WTC11 (cell line): ENCODE data around the gene DCX. TPM values are rescaled to one million over a fixed set of nuclear protein-coding genes. Genes with fewer than 3 reads are reported as not detected.

Experiments used
- ATAC-seq: fragments of 200-7000 bp; cut with Tn5 transposase; 2 replicates; pipeline ENCODE4 v1.10.0; 2021; ENCODE audit warnings: mild to moderate bottlenecking, moderate library complexity
- CTCF ChIA-PET: fragments of 300-600 bp; sonication (Branson Sonifier 250); formaldehyde crosslinking; loops from one replicate; lab custom pipeline; 2021; ENCODE audit warnings: antibody characterized with exemption; lab: Charles Lee
- POLR2A ChIA-PET: fragments of 350-600 bp; sonication (Branson Sonifier 250); formaldehyde crosslinking; loops from one replicate; lab custom pipeline; 2021; ENCODE audit warnings: antibody characterized with exemption; lab: Charles Lee
- DNase-seq: peaks from one replicate; pipeline ENCODE4 v3.0.0; 2021; ENCODE audit warnings: low spot score
- H3K27ac Mint-ChIP-seq: 2 replicates; pipeline ENCODE4 v1.8.0; 2021; ENCODE audit warnings: mixed read lengths
- H3K27me3 Mint-ChIP-seq: 2 replicates; pipeline ENCODE4 v1.8.0; 2021; ENCODE audit warnings: low read depth, mild to moderate bottlenecking, moderate library complexity, mixed read lengths
- H3K36me3 Mint-ChIP-seq: 2 replicates; pipeline ENCODE4 v1.8.0; 2021; ENCODE audit warnings: mixed read lengths
- H3K4me1 Mint-ChIP-seq: 2 replicates; pipeline ENCODE4 v1.8.0; 2022; ENCODE audit warnings: mixed read lengths
- H3K4me3 Mint-ChIP-seq: 2 replicates; pipeline ENCODE4 v1.8.0; 2021; ENCODE audit warnings: mild to moderate bottlenecking, moderate library complexity, mixed read lengths
- H3K9me3 Mint-ChIP-seq: 2 replicates; pipeline ENCODE4 v1.8.0; 2021; ENCODE audit warnings: mixed read lengths
- ATF3 ChIP-seq: sonication (generic); formaldehyde crosslinking; conservative IDR thresholded peaks from 2 replicates; pipeline ENCODE4 v1.8.1; 2022; ENCODE audit warnings: mild to moderate bottlenecking, missing genetic modification reagents
- ATF6 ChIP-seq: sonication (generic); formaldehyde crosslinking; IDR thresholded peaks from 2 replicates; pipeline ENCODE4 v1.8.1; 2023; ENCODE audit warnings: mild to moderate bottlenecking, missing genetic modification reagents
- CDX4 ChIP-seq: fragments of 250-450 bp; sonication (Bioruptor Pico); IDR thresholded peaks from 2 replicates; pipeline ENCODE4 v1.9.0; 2021; ENCODE audit warnings: moderate library complexity, mild to moderate bottlenecking, inconsistent platforms, borderline replicate concordance
- CTCF ChIP-seq: fragments of 200-600 bp; IDR thresholded peaks from 2 replicates; pipeline ENCODE4 v1.8.0; 2022; ENCODE audit warnings: antibody characterized with exemption
- E2F5 ChIP-seq: sonication (generic); formaldehyde crosslinking; IDR thresholded peaks from 2 replicates; pipeline ENCODE4 v1.8.1; 2022; ENCODE audit warnings: mild to moderate bottlenecking, moderate library complexity, missing genetic modification reagents
- ELF4 ChIP-seq: sonication (generic); formaldehyde crosslinking; IDR thresholded peaks from 2 replicates; pipeline ENCODE4 v1.8.1; 2022; ENCODE audit warnings: low read depth, mild to moderate bottlenecking, moderate library complexity, missing genetic modification reagents
- ESRRA ChIP-seq: sonication (generic); formaldehyde crosslinking; IDR thresholded peaks from 2 replicates; pipeline ENCODE4 v1.8.1; 2022; ENCODE audit warnings: mild to moderate bottlenecking, missing genetic modification reagents, borderline replicate concordance
- FOXJ3 ChIP-seq: sonication (generic); formaldehyde crosslinking; IDR thresholded peaks from 2 replicates; pipeline ENCODE4 v1.9.0; 2021; ENCODE audit warnings: missing genetic modification reagents, mild to moderate bottlenecking, borderline replicate concordance
- FOXP4 ChIP-seq: sonication (generic); formaldehyde crosslinking; IDR thresholded peaks from 2 replicates; pipeline ENCODE4 v1.8.0; 2022; ENCODE audit warnings: mild to moderate bottlenecking, missing genetic modification reagents
- GTF2I ChIP-seq: fragments of 250-450 bp; sonication (Bioruptor Pico); conservative IDR thresholded peaks from 2 replicates; pipeline ENCODE4 v1.4.0; 2021; ENCODE audit warnings: mild to moderate bottlenecking
- IRF1 ChIP-seq: sonication (generic); formaldehyde crosslinking; IDR thresholded peaks from 2 replicates; pipeline ENCODE4 v1.8.0; 2023; ENCODE audit warnings: missing genetic modification reagents
- IRF2 ChIP-seq: sonication (generic); formaldehyde crosslinking; IDR thresholded peaks from 2 replicates; pipeline ENCODE4 v1.8.0; 2022; ENCODE audit warnings: low read depth, missing genetic modification reagents, borderline replicate concordance
- JAZF1 ChIP-seq: fragments of 250-450 bp; sonication (Bioruptor Pico); IDR thresholded peaks from 2 replicates; pipeline ENCODE4 v1.9.0; 2021; ENCODE audit warnings: moderate library complexity, mild to moderate bottlenecking, inconsistent platforms
- NR3C1 ChIP-seq: sonication (generic); formaldehyde crosslinking; conservative IDR thresholded peaks from 2 replicates; pipeline ENCODE4 v1.8.1; 2023; ENCODE audit warnings: low read depth, mild to moderate bottlenecking, missing genetic modification reagents
- PREB ChIP-seq: sonication (generic); formaldehyde crosslinking; IDR thresholded peaks from 2 replicates; pipeline ENCODE4 v1.8.1; 2022; ENCODE audit warnings: mild to moderate bottlenecking, missing genetic modification reagents, moderate library complexity, borderline replicate concordance
- RELA ChIP-seq: sonication (generic); formaldehyde crosslinking; IDR thresholded peaks from 2 replicates; pipeline ENCODE4 v1.8.1; 2022; ENCODE audit warnings: missing genetic modification reagents, mild to moderate bottlenecking, borderline replicate concordance
- RORB ChIP-seq: fragments of 250-450 bp; sonication (Bioruptor Pico); IDR thresholded peaks from 2 replicates; pipeline ENCODE4 v1.9.0; 2021; ENCODE audit warnings: mild to moderate bottlenecking
- SMAD3 ChIP-seq: sonication (generic); formaldehyde crosslinking; IDR thresholded peaks from 2 replicates; pipeline ENCODE4 v1.8.0; 2022; ENCODE audit warnings: missing genetic modification reagents, mild to moderate bottlenecking, borderline replicate concordance
- SMAD4 ChIP-seq: sonication (generic); formaldehyde crosslinking; IDR thresholded peaks from 2 replicates; pipeline ENCODE4 v1.8.0; 2022; ENCODE audit warnings: mild to moderate bottlenecking, missing genetic modification reagents
- SP1 ChIP-seq: sonication (generic); formaldehyde crosslinking; conservative IDR thresholded peaks from 2 replicates; pipeline ENCODE4 v1.8.1; 2022; ENCODE audit warnings: missing genetic modification reagents
- USF1 ChIP-seq: sonication (generic); formaldehyde crosslinking; IDR thresholded peaks from 2 replicates; pipeline ENCODE4 v1.8.0; 2022; ENCODE audit warnings: mild to moderate bottlenecking, missing genetic modification reagents
- ZBTB43 ChIP-seq: sonication (generic); formaldehyde crosslinking; IDR thresholded peaks from 2 replicates; pipeline ENCODE4 v1.8.1; 2023; ENCODE audit warnings: mild to moderate bottlenecking, missing genetic modification reagents
- ZNF263 ChIP-seq: sonication (generic); formaldehyde crosslinking; IDR thresholded peaks from 2 replicates; pipeline ENCODE4 v1.8.1; 2022; ENCODE audit warnings: low read depth, mild to moderate bottlenecking, moderate library complexity, missing genetic modification reagents
- ZSCAN18 ChIP-seq: fragments of 250-450 bp; sonication (Bioruptor Pico); IDR thresholded peaks from 2 replicates; pipeline ENCODE4 v2.1.2; 2022; ENCODE audit warnings: mild to moderate bottlenecking, moderate library complexity
- total RNA-seq: library from RNA; stranded (reverse); gene quantifications from 3 replicates; pipeline ENCODE4 v1.2.3, GENCODE V29; 2021

Gene DCX
- total RNA-seq, 1 experiment from 2014 or later, result 2.1 TPM

GRCh38 chrX:111264385-111264784 lies 147.6 kb downstream of the DCX start (continued):
- TF ChIP-seq PREB (CRISPR knock-in tag), result no peak
- TF ChIP-seq SP1 (CRISPR knock-in tag), result no peak
- no peak for TF ChIP-seq JAZF1 (CRISPR knock-in tag)
- no peak for TF ChIP-seq IRF1
- no peak for TF ChIP-seq SMAD3 (CRISPR knock-in tag)
- no peak for TF ChIP-seq RORB (CRISPR knock-in tag)
- no peak for TF ChIP-seq ZNF263 (CRISPR knock-in tag)
- TF ChIP-seq ZBTB43 (CRISPR knock-in tag), result no peak
- no peak for TF ChIP-seq NR3C1
- no peak for TF ChIP-seq E2F5 (CRISPR knock-in tag)

- POLR2A ChIA-PET, result interaction anchor here (0.7 kb wide), 1 partner anchor 10 kb away, joined by 3 read pairs; no protein-coding TSS in a partner anchor
- CTCF ChIA-PET, result no interaction called here
- Mint-ChIP-seq H3K4me1 (no peaks in the 10 kb centered on the region), H3K27me3 (no peaks in the 10 kb centered on the region; the same call in 1 of the 2 replicates), H3K36me3 (no peaks in the 10 kb centered on the region), H3K27ac (no peak overlapping the region), H3K9me3 (no peaks in the 10 kb centered on the region), H3K4me3 (no peak overlapping the region)
- DNase-seq (no peak), ATAC-seq (no peak)
- TF ChIP-seq CDX4 (CRISPR knock-in tag) (no peak), FOXP4 (CRISPR knock-in tag) (no peak), ATF3 (CRISPR knock-in tag) (no peak), SMAD4 (CRISPR knock-in tag) (no peak), ATF6 (CRISPR knock-in tag) (no peak), ELF4 (no peak), USF1 (CRISPR knock-in tag) (no peak), ZSCAN18 (CRISPR knock-in tag) (no peak), ESRRA (CRISPR knock-in tag) (no peak), ZNF263 (CRISPR knock-in tag) (no peak), FOXJ3 (no peak), IRF2 (CRISPR knock-in tag) (no peak), GTF2I (no peak), RELA (CRISPR knock-in tag) (no peak), CTCF (no peak)
Observed at GRCh38 chrX:111262086-111262485, 149.9 kb downstream of the DCX start.
